Stimulated activated CD4-positive, alpha-beta T cell treated with anti-CD3 and anti-CD28 coated beads, TNF-alpha, amount 100 ng/mL, for 48 hours (primary cell): Measurements from ENCODE around the gene SERPINB6.
"Not testable (repeated sequence)": the region's sequence is repeated elsewhere in the genome, so short reads cannot be mapped to it uniquely, and the experiment has no call there.

Experiments used
- DNase-seq, 3 donors: peaks; one replicate each; pipeline ENCODE4 v3.0.0-alpha.2; 2020; ENCODE audit warnings: low read depth in 3 of 3

The SERPINB6 gene

DNA sequence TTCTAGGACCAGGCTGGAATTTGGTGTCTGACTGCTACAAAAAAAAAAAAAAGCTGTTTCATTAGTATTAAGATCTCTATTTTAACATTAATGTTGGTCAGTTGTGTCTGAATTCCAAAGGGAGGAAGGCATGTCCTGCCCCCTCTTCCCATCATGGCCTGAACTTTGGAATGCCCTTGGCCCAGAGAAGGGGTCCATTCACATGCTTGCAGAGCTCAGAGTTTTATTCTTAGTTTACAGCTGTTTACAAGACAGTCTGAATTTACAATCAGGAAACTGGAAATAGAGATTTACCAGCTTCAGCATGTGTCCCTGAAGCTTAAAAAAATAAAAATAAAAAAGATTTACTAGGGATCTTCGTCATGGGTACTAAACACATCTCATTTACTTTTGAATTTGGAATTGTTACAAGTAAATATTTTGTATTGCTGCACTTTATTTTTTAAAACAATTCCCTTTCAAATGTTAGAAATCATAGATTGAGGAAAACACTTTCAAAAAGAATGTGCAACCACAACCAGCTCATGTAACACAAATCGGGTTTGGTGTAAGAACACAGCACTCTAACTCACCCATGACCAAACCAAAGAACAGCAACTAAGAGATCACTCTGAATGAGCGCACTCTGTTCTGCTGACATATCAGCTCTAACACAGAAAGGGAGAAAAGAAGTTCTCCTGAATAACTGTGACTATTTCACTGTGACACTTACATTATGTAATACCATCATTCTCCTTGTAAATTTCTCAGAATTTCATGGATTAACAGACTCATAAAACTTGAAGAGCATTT, 6.6 kb upstream of the SERPINB6 start:
- no peak for DNase-seq

DNA sequence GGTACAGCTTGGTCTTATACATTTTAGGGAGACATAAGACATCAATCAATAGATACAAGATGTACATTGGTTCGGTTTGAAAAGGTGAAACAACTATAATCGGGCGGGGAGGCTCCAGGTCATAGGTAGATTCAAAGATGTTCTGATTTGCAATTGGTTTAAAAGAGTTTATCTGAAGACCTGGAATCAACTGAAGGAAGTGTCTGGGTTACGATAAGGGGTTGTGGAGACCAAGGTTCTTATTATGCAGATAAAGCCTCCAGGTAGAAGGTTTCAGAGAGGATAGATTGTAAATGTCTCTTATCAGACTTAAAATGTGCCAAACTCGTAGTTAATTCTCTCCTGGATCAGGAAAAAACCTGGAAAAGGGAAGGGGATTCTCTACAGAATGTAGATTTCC, 5.9 kb upstream of the SERPINB6 start:
- DNase-seq: no peak

DNA sequence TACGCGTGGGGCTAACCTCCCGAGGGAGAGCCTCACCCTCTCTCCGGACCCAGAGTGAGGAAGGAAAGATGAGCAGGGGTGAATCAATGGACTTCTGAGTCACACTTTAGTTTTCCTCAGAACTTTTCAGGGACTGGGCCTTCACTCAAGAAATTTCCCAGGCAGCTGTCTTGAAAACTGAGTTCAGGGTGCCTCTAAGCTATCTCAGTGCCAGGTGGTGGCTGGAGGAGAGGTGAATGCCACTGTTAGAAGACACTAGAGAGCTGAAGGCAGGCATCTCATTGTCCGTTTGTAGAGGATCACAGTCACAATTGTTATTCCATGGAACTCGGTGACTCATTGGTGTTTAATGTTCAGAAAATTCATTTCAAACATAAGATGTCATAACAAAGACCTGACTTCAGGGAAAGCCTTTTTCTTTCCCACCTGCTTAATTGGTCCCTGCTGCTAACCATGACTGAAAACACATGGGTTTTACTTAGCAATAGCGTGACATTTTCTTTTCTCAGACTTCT, 5.3 kb upstream of the SERPINB6 start:
- DNase-seq: no peak

DNA sequence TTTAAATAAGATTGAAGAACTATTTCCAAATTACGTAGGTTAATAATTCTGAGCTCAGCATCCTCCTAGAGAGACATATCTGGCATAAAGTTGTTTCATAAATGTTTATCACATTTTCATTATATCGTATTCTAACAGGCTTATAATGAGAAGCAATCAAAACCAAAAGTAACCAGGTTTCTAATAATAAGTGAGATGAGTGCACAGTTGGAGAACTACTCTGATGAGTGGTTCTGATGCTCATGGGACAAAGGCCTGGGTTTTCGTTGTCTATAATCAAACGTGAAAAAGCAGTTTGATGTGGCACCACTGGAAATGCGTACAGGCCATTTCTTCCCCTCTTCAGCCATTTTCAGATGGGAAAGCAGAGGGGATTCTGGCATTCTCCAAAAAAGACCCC, 4.7 kb upstream of the SERPINB6 start:
- no peak for DNase-seq

DNA sequence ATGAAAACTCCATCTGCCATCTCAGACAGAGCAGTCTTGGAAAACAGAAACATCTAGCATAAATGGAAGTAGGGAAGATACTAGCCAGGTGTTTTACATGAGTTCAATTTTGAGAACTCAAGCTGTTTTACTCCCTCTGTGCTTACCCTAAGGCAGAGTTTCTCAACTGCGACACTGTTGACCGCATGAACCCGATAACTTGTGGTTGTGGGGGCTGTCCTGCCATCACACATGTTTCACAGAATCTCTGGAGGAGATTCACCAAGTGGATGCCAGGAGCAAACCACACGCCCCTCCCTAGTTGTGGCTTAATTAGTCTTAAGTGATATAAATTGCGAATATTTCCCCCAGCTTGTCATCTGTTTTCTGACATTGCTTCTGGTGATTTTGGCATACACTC, 2.3 kb upstream of the SERPINB6 start:
- DNase-seq: no peak

DNA sequence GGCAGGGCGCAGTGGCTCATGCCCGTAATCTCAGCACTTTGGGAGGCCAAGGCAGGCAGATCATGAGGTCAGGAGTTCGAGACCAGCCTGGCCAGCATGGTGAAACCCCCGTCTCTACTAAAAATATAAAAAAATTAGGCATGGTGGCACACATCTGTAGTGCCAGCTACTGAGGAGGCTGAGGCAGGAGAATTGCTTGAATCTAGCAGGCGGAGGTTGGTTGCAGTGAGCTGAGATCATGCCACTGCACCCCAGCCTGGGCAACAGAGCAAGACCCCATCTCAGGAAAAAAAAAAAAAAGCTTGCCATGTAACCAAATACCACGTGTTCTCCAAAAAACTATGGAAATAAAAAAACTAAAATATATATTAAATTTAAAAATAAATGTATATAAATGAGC, 1.8 kb upstream of the SERPINB6 start:
- DNase-seq: not testable (repeated sequence)

DNA sequence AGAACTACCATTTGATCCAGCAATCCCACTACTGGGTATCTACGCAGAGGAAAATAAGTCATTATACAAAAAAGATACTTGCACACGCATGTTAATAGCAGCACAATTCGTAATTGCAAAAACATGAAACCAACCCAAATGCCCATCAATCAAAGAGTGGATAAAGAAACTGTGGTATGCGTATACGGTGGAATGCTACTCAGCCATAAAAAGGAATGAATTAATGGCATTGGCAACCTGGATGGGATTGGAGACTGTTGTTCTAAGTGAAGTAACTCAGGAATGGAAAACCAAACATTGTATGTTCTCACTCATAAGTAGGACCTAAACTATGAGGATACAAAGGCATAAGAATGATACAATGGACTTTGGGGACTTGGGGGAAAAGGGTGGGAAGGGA, 1.3 kb upstream of the SERPINB6 start:
- DNase-seq: not testable (repeated sequence)

DNA sequence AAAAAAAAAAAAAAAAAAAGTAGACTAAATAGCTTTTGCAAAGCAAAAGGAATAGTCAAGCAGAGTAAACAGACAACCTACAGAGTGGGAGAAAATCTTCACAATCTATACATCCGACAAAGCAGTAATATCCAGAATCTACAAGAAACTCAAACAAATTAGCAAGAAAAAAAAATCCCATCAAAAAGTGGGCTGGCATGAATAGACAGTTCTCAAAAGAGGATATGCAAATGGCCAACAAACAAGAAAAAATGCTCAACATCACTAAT, 786 bp upstream of the SERPINB6 start:
- not testable (repeated sequence) for DNase-seq

DNA sequence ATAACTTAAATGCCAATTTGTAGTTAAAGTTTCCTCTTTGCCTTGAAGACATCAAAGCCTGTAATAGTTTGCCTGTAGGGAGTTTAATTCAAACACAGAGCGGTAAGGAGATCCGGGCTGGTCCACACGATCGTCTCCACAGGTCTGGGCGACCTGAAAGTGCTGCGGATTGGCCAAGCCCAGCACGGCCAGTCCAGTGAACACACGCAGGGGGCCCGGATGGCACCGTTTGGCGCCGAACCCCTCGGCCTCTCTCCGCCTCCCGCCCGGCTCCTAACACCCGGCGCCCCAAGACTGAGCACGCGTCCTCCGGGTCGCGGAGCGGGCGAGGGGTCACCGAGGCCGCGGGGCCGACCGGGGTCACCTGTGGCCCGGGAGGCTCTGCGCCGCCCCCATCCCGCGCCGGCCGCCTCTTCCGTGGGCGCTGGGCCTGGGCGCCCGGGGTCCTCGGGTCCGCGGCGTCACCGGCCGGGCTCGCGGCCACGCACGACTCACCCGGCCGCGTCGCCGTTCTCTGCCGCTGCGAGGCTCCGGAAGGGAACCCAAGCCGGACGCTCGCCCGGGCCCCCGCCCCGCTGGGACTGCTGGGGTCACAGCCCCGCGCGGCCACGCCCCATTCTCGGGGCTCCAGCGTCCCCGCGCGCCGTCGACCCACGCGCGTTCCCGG, 481 bp downstream of the SERPINB6 start:
- peak in 2 of 3 donors; percentile 20 to 26 for DNase-seq

DNA sequence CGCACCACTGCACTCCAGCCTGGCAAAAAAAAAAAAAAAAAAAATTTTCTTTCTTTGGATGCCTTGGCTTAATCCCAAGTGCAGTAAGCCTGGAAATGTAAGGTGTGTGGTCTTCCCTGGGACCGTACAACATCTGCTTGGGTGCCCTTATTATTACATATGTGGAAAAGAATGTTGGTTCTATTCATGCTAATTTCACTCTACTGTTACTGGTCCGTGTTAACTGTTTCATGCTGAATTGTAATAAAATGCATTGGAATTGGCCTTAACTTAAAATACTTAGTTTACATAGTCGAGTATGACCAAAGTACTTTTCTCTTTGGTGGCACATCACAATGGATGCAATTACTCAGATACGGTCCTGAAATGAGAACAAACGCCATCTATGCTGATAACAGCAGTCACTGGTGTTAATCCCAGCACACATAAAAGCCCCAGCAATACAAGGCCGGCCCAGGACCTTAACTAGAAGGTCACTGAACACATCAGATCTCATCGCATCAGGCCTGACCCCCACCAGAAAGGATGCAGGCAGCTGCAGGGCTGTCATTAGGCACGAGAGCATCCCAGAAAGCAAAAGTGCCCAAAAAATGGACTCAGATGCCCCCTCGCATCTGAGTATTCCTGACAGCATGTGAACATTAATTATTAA, 1.2 kb downstream of the SERPINB6 start:
- DNase-seq: no peak

DNA sequence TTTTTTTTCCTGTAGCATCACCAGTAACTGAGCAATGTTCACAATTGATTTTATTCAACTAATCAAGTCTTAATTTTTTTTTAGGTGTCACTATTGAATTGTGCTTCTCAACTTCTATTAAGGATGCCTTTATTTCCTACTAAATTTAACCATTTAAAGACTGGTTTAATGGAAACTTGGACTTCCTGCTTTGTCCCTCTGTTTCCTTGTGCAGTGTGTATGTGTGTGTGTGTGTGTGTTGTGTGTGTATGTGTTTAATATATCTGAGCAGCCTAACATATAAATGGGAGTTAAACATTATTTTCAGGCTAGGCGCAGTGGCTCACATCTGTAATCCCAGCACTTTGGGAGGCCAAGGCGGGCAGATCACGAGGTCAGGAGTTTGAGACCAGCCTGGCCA, 1.8 kb downstream of the SERPINB6 start:
- no peak for DNase-seq

DNA sequence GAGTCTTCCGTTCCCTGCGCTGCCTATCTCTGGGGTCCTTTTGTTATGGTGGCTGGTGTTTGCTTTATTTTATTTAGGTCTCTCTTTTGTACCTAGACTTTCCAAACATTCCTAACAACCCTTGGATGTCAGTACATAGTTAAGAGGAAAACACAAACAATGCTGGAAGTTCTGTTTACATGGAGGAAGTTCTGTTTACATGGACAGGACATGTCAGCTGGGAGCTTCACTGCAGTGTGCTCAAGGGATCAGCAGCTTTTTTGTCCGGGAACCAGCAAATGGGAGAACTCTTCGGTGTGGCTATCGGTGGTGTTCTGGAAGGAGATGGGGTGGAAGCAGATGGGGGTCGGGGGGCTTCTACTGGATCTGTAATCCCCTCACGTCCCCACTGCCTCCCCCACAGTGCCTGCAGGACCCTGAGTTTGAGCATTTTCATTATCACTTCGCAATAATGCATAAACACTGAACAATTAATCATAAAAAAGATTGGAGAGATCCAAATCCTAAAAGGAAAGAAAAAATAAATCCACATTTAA, 2.7 kb downstream of the SERPINB6 start:
- DNase-seq: no peak

DNA sequence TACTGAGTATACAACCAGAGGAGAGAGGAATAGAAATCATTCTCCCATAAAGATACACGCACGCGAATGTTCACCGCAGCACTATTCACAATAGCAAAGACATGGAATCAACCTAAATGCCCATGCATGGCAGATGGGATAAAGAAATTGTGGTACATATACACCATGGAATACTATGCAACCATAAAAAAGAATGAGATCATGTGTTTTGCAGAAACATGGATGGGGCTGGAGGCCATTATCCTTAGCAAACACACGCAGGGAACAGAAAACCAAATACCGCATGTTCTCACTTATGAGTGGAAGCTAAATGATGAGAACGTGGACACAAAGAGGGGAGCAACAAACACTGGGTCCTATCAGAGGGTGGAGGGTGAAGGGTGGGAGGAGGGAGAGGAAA, 3.4 kb downstream of the SERPINB6 start:
- no peak for DNase-seq

DNA sequence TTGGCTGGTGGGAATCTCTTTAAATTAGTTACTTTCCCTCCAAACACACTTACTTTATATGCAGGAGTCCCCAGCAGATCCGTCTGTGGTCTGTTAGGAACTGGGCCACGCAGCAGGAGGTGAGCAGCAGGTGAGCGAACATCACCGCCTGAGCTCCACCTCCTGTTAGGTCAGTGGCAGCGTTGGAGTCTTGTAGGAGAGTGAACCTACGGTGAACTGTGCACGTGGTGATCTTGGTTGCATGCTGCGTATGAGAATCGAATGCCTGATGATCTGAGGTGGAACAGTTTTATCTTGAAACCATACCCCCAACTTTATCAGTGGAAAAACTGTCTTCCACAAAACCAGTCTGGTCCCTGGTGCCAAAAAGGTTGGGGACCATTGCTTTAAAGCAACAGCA, 5.0 kb downstream of the SERPINB6 start:
- no peak for DNase-seq

DNA sequence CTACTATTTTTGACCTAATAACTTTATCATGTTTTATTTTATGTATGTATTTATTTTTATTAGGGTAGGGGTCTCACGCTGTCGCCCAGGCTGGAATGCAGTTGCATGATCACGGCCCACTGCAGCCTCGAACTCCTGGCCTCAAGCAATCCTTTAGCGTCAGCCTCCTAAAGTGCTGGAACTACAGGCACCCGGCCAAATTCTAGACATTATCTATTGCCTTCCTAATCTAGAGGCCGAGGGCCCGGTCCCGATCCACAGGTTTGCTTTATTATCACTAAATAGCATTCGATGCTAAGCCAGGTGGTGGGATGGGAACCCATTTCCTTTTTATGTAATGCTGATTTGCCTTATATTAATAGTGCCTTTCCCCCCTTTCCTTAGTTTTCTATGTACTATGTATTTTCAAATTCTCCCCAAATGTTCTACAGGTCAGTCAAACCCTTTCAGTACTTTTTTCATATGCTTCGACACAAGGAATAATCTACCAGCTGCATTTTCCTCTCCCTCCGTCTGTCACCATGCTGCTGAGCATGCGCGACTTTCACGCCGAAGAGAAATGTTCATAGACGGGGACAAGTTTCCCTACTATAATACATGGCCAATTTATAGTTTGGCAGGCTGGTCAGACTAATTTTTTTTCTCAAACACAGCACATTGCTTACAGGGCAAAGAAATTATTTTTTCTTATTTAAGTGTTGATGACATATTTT, 6.4 kb downstream of the SERPINB6 start:
- no peak for DNase-seq

DNA sequence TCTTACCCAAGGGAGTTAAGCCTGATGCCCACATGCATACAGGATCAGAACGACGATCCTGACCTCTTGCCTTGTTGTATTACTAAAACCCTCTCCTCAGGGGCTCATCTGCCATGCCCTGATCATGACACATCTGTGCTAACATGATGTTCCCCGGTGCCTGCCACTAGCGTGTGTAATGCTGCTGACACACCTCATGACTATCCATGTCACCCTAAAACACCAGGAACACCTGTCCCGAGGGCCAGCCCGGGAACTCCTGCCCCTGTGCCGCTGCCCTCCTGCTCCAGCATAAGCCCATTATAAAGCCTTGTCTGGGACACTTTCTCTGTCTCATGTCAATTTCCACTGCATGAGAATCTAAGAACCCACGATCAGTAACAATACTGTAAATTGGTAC, 7.6 kb downstream of the SERPINB6 start:
- no peak for DNase-seq

DNA sequence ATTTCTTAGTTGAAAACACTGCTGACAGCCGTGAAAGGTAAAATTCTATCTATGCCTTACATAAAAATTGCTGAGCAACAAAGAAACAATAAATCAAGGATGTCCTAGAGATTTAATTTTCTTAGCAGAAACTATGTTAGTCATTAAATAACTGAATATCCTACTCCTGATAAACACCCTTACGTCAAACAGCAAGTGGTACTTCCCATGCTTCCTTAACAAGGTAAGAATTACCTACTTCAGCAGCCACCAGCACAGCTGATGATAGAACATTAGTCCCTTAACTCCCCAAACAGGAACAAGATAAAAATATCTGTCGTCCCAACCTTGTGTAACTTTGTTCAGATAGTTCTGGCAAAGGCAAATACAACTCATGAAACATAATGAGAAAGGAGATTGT, 8.7 kb downstream of the SERPINB6 start:
- DNase-seq: no peak

DNA sequence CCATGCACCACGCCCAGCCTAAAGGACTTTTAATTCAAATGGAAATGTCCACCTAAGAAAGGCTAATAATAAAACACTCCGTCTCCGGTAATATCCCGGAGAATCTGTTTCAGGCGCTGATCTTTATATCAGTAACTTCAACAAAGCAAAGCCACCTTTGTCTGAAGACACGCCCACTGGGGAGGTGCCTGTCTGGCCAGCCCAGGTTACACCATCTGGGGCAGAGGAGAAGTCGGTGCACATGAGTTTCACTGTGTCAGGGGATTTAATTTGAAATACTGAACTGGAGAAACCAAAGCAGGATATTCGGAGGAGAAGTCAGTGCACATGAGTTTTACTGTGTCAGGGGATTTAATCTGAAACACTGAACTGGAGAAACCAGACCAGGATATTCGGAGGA, 9.4 kb downstream of the SERPINB6 start:
- DNase-seq: no peak

DNA sequence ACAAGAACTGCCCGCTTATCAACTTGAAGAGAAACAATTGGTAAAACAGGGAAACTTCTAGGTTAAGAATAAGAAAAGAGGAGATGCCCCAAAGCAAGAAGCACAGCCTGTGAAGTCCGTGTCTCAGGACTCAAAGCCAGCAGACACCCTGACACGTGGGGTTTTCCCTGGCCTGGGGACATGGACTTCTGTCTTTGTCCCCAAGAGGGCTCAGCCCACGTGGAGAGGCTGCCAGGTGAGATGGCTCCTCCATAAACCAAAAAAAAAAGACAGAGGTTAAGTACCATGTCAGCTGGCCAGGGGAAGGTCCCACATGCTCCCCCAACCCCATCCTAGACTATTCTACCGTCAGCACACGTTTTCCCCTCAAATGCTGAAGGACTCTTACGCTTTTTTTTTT, 9.9 kb downstream of the SERPINB6 start:
- no peak for DNase-seq

DNA sequence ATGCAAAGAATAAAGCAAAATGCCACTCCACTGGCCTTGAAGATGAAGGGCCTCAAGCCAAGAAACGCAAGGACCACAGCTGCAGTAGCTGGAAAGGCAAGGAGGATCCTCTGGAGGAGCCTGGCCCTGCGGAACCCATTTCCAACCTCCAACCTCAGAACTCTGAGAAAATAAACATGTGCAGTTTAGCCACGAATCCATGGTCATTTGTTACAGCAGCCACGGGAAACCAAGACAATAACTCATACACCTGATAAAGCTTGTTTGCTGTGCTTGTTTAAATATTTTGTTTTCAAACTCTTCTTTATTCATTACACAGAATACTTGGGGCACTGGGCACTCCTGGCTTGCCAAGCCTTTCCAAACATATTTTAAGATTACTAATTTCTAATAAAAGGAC, 10.4 kb downstream of the SERPINB6 start:
- DNase-seq: no peak

DNA sequence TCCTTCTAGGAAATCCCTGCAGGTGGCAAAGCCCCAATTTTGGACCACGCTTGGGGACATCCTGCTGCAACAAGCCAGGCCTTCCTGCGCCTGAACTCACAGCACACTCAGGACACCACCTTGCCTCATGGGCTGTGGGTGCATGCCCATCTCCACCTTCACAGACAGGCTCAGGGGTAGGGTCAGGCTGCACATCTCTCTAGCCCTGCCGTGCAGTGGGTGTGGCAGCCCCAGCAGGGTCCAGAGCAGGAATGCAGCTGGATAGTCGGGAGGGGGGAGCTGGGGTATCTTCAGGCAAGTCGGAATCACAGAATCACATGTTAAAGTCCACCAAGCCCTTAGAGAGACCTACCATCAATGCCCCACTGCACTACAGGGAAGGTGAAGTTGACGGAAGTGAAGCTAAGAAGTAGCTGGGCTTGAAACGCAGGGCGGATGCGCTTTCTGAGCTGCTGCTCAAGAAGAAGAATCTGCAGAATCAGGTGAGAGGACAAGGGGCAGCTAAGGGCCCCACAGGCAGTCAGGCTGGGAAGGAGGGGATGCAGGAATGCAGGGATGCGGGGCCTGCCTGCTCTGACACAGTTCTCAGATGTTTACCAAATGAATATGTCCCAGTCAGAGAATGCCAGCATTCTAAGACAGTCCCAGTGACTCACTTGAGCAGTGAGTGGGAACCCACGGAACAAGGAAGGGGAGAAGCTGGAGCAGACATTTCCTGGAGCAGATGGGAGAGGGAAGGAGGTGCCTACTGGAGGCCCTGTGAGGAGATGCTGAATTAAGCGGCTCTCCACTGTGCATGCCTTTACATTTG, 11.3 kb downstream of the SERPINB6 start:
- no peak for DNase-seq
